IMR-90 (cell line): Measurements from ENCODE around the gene FNIP2.

Experiments
- CEBPB ChIP-seq: IDR thresholded peaks from 2 replicates; pipeline ENCODE4 v1.6.1; 2012; ENCODE audit warnings: low read depth, low read length, improper control_type of control experiment
- CTCF ChIP-seq: conservative IDR thresholded peaks from 2 replicates; pipeline ENCODE4 v1.5.1; 2012; ENCODE audit warnings: mild to moderate bottlenecking, low read depth, low read length, improper control_type of control experiment
- FOS ChIP-seq: fragments of 150-350 bp; IDR thresholded peaks from 2 replicates; pipeline ENCODE4 v1.6.1; 2016; ENCODE audit warnings: low read depth, low read length
- MXI1 ChIP-seq: IDR thresholded peaks from 2 replicates; pipeline ENCODE4 v1.6.1; 2012; ENCODE audit warnings: low read depth, mild to moderate bottlenecking, low read length, moderate library complexity, borderline replicate concordance
- POLR2A ChIP-seq: IDR thresholded peaks from 2 replicates; pipeline ENCODE4 v1.6.1; 2012; ENCODE audit warnings: mild to moderate bottlenecking, low read depth, low read length
- RAD21 ChIP-seq: IDR thresholded peaks from 2 replicates; pipeline ENCODE4 v1.6.1; 2012; ENCODE audit warnings: low read length, improper control_type of control experiment
- RCOR1 ChIP-seq: IDR thresholded peaks from 2 replicates; pipeline ENCODE4 v1.6.1; 2012; ENCODE audit warnings: mild to moderate bottlenecking, low read length, improper control_type of control experiment; ENCODE audit not compliant: insufficient replicate concordance
- RFX5 ChIP-seq: IDR thresholded peaks from 2 replicates; pipeline ENCODE4 v1.8.0; 2012; ENCODE audit warnings: low read depth, mild to moderate bottlenecking, low read length, moderate library complexity
- USF2 ChIP-seq: fragments of 150-350 bp; IDR thresholded peaks from 2 replicates; pipeline ENCODE4 v1.6.1; 2017; ENCODE audit warnings: mild to moderate bottlenecking, antibody characterized with exemption, low read length, low read depth

- TF ChIP-seq CTCF, result no peak
- no peak for TF ChIP-seq RFX5
- no peak for TF ChIP-seq MXI1
- TF ChIP-seq FOS, result no peak
- no peak for TF ChIP-seq POLR2A
- TF ChIP-seq RCOR1, result no peak
- TF ChIP-seq CEBPB, result no peak
- no peak for TF ChIP-seq USF2
- TF ChIP-seq RAD21, result no peak
Measured at GRCh38 chr4:158915683-158916241, 146.9 kb downstream of the FNIP2 start.
